Daoy (cell line): ENCODE measurements around the gene CCM2L. TPM values are rescaled to one million over a fixed set of nuclear protein-coding genes. Genes with fewer than 3 reads are reported as not detected.
A peak's percentile ranks its signal among the peaks of the same experiment; 100 is the strongest.
"Not testable (repeated sequence)": the region's sequence is repeated elsewhere in the genome, so short reads cannot be mapped to it uniquely, and the experiment has no call there.

Experiments used
- DNase-seq: peaks from one replicate; pipeline ENCODE4 v3.0.0-alpha.2; 2015; ENCODE audit warnings: low read depth
- total RNA-seq: library from RNA; depleted of rRNA; stranded (reverse); fragments of >200 nt; shearing (Covaris generic); gene quantifications from 2 replicates; pipeline ENCODE4 v1.2.3, GENCODE V29; 2014

The CCM2L gene
- total RNA-seq, 1 experiment from 2014 or later, result 1.0 TPM

GRCh38 chr20:32028647-32029372 lies 18.6 kb downstream of the CCM2L start:
- peak; percentile 38 for DNase-seq

DNA sequence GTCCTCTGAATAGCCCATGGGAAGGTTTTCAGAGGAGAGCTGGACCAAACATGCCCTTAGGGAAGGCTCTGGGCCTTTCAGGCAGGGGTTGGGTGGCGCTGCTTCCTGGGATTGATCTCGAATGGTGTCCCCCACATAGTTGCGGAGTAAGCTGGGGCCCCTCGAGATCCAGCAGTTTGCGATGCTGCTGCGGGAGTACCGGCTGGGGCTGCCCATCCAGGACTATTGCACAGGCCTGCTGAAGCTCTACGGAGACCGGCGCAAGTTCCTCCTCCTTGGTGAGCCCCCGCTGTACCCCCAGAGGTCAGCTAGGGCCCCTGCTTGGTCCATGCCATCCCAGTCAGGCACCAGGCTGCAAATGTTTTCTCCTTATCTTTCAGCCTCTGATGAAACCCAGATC lies 19.3 kb downstream of the CCM2L start:
- no peak for DNase-seq

DNA sequence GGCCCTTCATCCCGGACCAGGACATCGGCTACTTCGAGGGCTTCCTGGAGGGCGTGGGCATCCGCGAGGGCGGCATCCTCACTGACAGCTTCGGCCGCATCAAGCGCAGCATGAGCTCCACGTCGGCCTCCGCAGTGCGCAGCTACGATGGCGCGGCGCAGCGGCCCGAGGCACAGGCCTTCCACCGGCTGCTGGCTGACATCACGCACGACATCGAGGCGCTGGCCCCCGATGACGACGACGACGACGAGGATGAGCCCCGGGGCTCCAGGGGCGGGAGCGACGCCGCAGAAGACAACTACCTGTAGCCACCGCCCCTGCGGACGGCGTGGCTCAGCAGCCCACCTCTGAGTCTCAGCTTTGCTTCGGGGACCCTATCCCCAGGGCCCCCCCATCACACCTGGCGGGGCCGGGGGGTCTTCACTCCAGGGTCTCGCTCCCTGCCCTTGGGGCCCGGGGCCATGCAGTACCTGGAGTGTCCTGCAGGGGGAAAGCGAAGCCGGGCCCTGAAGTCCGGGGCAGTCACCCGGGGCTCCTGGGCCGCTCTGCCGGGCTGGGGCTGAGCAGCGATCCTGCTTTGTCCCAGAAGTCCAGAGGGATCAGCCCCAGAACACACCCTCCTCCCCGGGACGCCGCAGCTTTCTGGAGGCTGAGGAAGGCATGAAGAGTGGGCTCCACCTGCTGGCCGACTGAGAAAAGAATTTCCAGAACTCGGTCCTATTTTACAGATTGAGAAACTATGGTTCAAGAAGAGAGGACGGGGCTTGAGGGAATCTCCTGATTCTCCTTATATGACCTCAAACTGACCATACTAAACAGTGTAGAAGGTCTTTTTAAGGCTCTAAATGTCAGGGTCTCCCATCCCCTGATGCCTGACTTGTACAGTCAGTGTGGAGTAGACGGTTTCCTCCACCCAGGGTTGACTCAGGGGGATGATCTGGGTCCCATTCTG lies 21.0 kb downstream of the CCM2L start:
- DNase-seq, result peak; percentile 87

- no peak for DNase-seq
These were observed 23.1 kb downstream of the CCM2L start for GRCh38 chr20:32033316-32033715.

DNA sequence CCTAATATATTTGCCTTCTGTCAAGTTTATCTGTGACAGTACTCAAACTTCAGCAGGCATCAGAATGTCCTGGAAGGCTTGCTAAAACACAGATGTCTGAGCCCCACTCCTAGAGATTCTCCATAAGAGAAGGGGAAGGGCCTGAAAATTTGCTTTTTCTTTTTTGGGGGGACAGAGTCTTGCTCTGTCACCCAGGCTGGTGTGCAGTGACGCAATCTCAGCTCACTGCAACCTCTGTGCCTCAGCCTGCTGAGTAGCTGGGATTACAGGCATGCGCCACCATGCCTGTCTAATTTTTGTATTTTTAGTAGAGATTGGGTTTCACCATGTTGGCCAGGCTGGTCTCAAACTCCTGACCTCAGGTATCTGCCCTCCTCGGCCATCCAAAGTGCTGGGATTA lies 23.5 kb downstream of the CCM2L start:
- not testable (repeated sequence) for DNase-seq

DNA sequence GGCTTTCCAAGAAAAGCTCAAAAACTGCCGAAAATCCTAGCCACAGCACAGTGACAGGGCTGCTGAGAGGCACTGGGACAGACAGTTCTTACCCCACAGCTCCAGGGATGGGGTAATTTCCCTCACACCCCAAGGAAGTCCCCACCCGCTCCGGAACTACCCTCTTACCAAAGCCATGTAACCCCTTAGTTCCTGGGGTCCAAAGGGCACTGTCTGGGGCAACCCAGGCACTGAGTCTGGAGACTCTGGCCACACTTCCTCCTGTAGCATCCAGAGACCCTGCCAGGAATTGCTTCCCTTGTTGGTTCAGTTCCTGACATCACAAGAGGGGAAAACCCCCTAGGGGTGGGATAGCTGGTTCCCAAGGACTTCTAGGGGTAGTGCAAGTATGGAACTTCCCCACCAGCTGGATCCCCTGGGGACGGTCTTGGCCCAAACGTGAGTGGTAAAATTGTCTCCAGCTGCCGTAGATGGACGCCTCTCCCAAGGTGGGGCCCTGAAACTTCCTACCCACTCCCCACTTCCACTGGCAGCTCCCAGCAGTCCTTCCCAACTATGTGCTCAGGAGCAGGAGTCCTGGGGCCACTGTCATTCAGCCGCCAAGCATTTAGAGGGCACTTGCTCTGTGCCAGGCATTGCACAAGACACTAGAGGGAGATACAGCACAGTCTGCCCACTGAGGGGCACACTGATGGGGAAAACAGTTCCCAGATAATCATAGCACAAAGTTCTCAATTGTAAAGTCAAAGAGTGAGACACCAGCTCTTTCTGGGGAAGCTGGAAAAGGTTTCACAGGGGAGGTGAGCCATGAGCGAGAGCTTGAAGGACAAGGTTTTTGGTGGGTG lies 24.6 kb downstream of the CCM2L start:
- no peak for DNase-seq

DNA sequence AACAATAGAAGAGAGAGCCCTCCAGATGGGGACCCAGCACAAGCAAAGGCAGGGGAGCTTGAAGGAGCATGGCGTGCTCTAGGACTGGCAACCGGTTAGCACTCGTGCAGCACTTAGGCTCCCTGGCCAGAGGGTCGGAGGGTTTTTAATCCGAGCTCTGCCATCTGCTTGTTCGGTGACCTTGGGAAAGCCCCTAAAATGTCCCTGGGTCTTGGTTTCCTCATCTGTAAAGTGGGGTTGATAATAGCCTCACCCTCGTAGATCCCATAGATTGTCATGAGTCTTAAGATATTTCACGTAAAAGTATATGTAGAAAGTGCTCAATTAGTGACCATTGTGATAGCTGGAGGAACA lies 25.2 kb downstream of the CCM2L start:
- no peak for DNase-seq

DNA sequence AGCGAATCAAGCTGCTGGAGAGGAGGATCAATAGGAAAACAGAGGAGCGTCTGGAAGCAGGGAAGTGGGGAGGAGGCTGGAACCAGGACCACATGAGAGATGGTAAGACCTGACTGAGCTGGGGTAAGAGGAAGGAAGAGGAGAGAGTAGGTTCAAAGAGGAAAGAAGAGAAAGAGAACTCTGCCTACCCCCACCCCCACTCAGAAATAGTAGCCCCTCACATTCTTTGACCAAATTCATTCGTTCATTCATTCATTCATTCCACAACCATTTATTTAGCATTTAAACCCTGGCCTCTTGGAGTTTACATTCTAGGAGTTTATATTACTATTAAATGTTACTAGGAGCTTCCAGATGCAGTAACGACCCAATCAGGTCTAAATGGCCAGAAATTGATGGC lies 26.0 kb downstream of the CCM2L start:
- DNase-seq, result no peak

GRCh38 chr20:32036716-32037485 lies 26.7 kb downstream of the CCM2L start:
- no peak for DNase-seq

- DNase-seq, result peak; percentile 18
These were observed 27.7 kb downstream of the CCM2L start for GRCh38 chr20:32037929-32038328.

GRCh38 chr20:32040142-32040953 lies 30.1 kb downstream of the CCM2L start:
- no peak for DNase-seq

- no peak for DNase-seq
These were observed 35.8 kb downstream of the CCM2L start for GRCh38 chr20:32045999-32046398.

- no peak for DNase-seq
These were observed 40.1 kb downstream of the CCM2L start for GRCh38 chr20:32050324-32050841.

DNA sequence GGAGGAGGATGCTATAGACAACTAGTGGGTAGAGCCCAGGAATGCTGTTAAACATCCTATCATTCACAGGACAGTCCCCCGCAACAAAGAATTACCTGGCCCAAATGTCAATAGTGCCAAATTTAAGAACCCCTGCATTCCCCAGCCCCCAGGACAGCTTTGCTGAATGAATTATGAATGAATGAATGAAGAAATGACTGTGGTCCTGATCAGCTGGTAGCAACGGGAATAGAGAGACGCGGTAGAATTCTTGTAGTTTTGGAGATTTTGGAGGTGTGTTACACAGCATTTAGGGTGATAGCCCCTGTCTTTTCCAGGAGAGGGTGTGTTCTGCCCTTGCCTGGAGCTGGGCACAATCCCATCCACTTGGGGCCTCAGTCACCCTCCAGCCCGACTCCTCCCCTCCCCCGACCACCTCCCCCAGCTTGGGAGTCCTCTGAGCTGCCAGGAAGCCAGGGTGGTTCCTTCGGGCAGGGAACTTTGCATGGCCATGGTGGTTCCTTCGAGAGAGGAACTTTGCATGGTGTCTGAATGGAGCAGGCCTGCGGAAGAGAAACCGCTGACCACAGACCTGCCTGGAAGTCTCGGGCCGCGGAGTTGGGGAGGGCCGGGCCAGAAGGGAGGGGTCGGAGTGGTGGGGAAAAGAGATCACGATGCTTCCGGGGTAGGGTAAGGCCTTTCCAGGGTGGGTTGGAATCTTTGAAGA lies 40.8 kb downstream of the CCM2L start:
- no peak for DNase-seq

- DNase-seq, result no peak
These were observed 41.5 kb downstream of the CCM2L start for GRCh38 chr20:32051720-32052089.

- DNase-seq, result no peak
These were observed 42.0 kb downstream of the CCM2L start, which contains the start of gene HCK for GRCh38 chr20:32052090-32052777. Gene HCK (plus strand): TSS chr20:32052242.

GRCh38 chr20:32052778-32053362 lies 42.6 kb downstream of the CCM2L start:
- DNase-seq, result no peak

- DNase-seq, result no peak
These were observed 43.4 kb downstream of the CCM2L start for GRCh38 chr20:32053648-32054047.
